Epithelial cell of proximal tubule (primary cell): Measurements from ENCODE around the gene AACS. TPM values are rescaled to one million over a fixed set of nuclear protein-coding genes. Genes with fewer than 3 reads are reported as not detected.
A peak's percentile ranks its signal among the peaks of the same experiment; 100 is the strongest.

ENCODE experiments used
- DNase-seq: peaks from one replicate; pipeline ENCODE4 v3.0.0-alpha.2; 2011; ENCODE audit warnings: low read depth
- H3K4me3 ChIP-seq: 2 replicates; pipeline ENCODE4 v1.5.1; 2011; ENCODE audit warnings: low read depth, mild to moderate bottlenecking, low read length
- CTCF ChIP-seq: conservative IDR thresholded peaks from 2 replicates; pipeline ENCODE4 v1.5.1; 2012; ENCODE audit warnings: low read depth, mild to moderate bottlenecking, low read length
- total RNA-seq: library from RNA; depleted of rRNA; stranded (reverse); fragments of >200 nt; gene quantifications from 2 replicates; pipeline ENCODE4 v1.2.3, GENCODE V29; 2015

The AACS gene
- 20.6 and 35.2 TPM in 2 replicates for total RNA-seq

GRCh38 chr12:125065021-125065918, at the start of gene AACS:
Gene AACS, plus strand, starts transcription at chr12:125065435. Its CDS starts 150 bp downstream, at chr12:125065585.
- DNase-seq: no peak
- no peak for TF ChIP-seq CTCF
- peak within 1 kb of the TSS; percentile 88 for H3K4me3 ChIP-seq

GRCh38 chr12:125015680-125016310, 49.4 kb upstream of the AACS start:
- H3K4me3 ChIP-seq: no peak overlapping the region
- no peak for DNase-seq
- no peak for TF ChIP-seq CTCF

GRCh38 chr12:125017801-125018200, 47.4 kb upstream of the AACS start:
- no peak for DNase-seq
- TF ChIP-seq CTCF: no peak
- H3K4me3 ChIP-seq: no peak overlapping the region

GRCh38 chr12:125018356-125018755, 46.9 kb upstream of the AACS start:
- no peak overlapping the region for H3K4me3 ChIP-seq
- no peak for TF ChIP-seq CTCF
- no peak for DNase-seq

- TF ChIP-seq CTCF: no peak
- H3K4me3 ChIP-seq: no peak overlapping the region
- DNase-seq: no peak
Measured at GRCh38 chr12:125021096-125021495, 44.1 kb upstream of the AACS start.

- no peak overlapping the region for H3K4me3 ChIP-seq
- DNase-seq: no peak
- TF ChIP-seq CTCF: no peak
Measured at GRCh38 chr12:125021771-125022170, 43.5 kb upstream of the AACS start.
